GM19324 (cell line): ENCODE measurements around the gene SUSD4.

ENCODE experiments used
- ATAC-seq: cut with Tn5 transposase; IDR thresholded peaks from one replicate; pipeline ENCODE4 v1.9.1; 2021; ENCODE audit warnings: mild to moderate bottlenecking, moderate library complexity; ENCODE audit not compliant: unreplicated experiment, low FRiP score

SUSD4 gene

DNA sequence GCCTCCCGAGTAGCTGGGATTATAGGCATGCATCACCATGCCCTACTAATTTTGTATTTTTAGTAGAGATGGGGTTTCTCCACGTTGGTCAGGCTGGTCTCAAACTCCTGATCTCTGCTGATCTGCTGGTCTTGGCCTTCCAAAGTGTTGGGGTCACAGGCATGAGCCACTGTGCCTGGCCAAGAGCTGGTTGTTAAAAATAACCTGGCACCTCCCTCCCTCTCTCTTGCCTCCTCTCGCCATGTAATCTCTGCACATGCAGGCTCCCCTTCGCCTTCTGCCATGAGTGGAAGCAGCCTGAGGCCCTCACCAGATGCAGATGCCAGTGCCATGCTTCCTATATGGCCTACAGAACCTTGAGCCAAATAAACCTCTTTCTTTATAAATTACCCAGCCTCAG lies 146.2 kb downstream of the SUSD4 start:
- no peak for ATAC-seq

DNA sequence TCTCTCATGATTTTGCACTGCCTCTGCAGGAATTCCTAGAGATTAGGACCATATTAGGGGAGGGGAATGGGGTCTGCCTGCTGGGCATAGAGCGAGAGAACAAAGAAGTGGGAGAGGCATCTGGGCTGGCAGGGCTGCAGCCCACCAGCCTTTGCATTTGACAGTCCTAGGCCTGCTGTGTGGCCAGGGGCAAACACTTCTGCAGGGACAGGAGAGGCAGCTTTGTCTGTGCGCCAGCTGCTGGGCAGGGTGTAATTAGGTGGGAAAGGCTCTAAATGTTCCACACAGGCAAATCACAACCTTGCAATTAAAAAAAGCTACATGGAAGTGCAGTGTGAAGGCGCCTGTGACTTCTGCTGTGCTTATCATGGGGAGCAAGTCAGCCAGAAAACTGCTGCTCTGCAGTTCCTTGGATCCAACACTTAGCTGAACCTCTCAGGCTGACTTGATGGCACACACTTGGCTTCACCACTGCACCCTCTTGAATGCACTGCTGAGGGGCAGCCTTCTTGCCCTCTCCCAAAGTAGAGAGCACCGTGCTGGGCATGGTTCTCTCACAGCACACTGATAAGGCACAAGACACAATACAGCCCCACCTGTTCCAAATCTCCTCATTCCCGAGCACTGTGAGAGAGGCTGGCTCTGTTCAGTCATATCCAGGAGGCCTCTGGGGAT lies 147.3 kb downstream of the SUSD4 start:
- no peak for ATAC-seq

DNA sequence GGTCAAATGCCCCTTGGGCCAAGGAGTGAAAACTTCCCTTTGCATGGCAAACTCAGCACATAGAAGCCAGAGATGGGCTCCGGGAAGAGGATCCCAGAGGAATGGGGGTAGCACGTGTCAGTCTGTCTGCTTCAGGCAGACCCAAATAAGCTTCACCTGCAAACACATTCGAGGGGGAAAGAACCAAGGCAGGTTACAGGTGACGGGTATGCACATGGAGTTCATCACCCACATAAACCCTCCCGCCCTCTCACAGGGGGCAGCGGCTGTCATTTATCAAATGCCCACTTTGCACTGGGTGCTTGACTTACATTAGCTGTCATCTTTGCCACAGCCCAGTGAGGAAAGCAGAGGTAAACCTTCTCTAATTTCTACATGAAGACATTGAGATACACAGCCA lies 147.9 kb downstream of the SUSD4 start:
- no peak for ATAC-seq

DNA sequence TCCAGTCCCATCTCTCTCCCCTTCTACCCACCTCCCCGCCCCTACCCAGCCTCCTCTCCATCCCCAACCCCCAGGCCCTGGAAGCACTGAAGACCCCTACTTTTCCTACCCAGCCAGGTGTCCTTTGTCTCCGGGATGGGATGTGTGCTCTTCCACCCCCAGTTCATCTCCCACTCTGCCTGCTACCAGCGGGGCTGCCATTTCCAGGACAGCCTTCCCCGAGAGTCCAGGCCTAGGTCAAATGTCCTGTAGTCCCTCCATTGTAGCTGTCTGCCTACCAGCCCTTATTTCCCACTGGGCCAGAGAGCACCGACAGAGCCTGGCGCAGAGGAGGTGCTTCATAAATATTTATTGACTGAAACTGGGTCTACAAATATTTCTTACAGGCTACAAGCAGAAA lies 148.9 kb downstream of the SUSD4 start:
- ATAC-seq, result no peak

DNA sequence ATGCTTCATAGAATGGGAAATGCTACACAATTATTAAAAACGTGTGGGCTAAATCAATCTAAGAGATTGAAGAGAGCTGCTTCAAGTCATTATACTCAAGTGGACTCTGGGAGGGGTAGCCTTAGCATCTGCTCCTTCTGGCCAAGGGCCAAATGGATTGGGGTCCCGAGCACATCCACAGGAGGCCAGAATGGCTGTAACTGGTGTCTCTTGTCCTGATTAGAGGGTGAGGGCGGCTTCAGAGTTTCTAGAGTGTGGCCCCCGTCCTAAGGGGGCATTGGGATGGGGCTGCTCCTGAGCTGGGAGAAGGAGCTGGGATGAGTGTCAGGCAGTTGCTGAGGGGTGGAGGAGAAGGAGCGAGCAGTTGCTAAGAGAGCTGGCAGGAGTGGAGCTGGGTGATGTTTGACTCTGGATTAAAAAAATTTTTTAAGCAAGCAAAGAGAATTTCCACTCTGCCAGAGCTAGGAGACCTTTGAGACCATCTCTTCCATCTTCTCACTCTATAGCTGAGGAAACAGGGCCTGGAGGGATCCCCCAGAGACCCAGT lies 149.6 kb downstream of the SUSD4 start:
- no peak for ATAC-seq

DNA sequence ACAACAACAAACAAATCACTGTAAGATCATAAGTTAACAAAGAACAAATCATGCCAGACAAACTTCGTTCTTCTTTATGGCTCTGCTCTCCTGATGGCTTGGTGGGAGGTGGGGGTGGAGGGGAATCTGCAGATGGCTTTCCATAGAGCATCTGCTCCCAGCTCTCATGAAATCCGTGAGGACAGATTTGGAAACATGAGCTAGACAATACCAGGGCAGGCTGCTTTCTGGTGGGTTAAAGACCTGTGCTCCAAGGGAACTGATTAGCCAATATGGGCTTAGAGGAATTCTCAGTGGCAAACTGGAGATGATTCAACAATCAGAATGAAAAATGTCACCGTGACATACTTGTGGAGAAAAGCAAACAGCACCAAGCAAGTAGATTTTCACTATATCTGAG lies 151.5 kb downstream of the SUSD4 start:
- ATAC-seq, result no peak

DNA sequence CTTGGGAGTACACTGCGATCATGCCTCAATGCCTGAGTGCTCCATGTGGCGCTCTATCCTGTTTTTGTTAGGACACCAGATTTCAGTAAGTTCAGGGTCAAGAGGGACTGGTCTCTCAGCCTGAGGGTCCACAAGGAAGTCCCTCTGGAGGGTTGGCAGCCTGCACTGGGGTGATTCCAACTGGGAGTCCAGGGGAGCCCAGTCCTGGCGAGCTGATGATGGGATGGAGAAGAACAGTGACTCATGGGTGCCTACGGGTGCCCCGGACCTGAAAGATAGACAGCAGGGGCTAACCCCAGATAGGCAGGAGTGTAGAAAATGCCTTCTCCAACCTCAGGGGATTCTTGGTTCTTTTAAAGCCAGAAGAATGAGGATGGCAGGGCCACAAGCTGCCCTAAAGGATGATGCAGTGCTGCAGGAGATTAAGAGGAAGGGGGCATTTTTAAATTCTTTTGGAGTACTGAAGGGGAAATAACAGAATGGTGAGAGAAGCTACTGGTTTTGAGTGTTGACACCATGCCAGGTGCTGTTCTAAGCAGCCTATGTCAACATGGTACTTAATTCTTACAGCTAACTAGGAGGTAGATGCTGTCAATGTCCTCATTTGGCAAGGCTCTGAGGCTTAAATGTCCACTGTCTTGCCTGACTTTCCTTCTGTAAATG lies 152.5 kb downstream of the SUSD4 start:
- ATAC-seq, result no peak

DNA sequence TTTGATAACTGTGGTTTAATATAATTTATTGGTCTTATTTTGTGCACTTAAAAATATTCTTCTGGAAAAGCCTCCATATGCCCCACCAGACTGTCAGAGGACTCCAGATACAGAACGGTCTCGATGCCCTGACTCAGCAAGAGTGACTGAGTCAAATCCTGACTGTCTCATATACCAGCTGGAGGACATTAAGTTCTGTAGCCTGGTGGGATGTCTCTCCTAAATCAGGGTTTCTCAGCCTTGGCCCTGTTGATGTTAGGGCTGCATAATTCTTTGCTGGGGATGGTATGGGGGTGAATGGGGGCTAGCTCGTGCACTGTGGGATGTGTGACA lies 153.2 kb downstream of the SUSD4 start:
- ATAC-seq, result no peak

DNA sequence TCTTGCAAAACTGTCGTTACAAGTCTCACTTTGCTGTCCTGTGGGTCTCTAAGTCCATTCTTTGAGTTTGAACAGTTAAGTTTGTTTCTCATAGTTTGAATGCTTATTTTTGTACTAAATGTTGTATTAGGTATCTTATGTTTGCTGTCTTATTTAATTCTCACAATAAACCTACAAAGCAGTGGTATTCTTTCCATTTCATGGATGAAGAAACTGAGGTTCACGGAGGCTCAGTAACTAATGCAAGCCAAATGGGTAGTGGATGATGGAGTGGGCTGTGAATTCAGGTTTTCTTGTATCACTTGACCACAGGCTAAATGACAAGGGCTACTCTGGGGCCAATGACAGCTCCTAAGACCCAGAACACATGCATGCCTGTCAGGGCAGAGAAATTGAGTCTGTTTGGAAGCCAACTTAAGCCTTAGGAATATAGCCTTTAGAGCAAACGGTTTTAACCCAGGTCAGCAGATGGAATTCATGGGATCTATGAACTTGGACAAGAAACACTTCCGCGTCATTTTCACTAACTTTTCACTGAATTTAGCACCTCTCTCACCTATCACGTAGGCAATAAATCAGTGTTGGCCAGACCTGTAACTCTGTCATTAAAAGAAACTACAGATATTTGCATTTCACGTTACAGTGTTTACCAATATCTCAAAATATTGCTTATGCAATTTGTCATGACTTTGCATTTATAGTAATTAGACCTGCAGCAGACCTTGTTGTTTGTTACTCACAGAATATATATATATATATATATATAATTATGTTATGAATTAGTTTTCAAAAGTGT lies 153.8 kb downstream of the SUSD4 start:
- ATAC-seq, result no peak

DNA sequence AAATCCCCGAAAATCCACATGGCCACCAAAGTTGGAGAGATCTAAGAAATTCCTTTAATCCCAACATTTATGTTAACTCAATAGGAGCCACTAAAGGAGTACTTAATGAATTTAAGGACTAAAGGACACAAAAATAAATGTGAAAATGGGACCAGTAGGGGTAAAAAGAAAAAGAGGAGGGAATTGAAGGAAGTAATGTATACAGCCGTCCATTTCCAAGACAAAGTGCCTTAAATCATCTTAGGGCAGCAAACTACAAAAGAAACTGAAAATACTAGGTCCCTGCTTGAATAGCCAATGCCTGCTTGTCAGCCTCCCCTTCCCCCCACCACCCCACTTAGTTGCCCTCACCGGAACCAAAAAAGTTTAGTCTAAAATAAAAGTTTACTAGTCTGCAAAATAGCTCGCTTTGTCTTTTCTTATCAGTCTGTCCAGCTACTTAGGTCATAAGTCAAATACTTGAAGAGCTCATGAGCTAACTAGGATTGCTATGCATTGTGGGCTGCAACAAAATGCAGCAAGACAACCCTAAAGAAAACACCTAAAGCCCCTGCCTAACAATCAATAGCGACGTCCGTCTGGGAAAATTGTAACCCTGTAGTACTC lies 154.6 kb downstream of the SUSD4 start:
- ATAC-seq, result no peak

DNA sequence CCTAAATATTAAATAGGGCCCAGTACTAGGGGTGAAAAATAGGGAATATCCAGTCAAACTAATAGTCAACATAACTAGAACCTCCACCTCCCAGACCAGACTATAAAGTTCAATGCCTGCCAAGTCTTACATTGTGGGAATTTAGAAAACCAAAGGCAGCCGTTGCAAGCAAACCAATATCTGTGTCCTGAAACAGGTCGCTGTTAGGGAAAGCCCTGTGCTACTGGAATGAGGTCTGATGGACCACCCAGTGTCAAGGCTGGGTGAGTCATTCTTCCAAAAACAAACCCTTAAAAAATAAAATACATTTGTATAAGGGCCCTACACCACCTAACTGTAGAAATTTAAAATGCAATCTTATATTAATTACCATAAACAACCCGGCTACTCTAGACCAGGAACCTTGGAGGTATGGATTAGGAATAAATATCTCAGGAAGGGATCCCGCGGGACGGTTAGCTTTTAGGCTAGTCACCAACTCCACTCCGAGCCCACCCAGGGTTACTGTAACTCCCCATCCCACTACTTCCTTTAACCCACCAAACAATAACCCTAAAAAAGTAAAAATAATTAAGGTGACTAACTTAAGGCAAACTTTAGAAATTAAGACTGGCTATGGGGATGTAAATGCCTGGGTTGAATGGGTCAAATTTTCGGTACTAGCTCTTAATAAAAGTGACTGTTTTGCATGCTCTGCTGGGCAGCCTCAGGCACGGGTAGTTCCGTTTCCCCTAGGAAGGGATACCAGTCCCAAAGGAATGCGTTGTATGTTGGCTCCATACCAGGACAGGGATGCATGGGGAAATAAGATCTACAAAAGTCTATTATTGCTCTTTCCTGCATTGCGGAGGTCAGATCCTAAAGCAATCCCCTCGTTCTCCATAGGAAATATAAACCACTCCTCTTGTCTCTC lies 155.6 kb downstream of the SUSD4 start:
- ATAC-seq, result no peak

DNA sequence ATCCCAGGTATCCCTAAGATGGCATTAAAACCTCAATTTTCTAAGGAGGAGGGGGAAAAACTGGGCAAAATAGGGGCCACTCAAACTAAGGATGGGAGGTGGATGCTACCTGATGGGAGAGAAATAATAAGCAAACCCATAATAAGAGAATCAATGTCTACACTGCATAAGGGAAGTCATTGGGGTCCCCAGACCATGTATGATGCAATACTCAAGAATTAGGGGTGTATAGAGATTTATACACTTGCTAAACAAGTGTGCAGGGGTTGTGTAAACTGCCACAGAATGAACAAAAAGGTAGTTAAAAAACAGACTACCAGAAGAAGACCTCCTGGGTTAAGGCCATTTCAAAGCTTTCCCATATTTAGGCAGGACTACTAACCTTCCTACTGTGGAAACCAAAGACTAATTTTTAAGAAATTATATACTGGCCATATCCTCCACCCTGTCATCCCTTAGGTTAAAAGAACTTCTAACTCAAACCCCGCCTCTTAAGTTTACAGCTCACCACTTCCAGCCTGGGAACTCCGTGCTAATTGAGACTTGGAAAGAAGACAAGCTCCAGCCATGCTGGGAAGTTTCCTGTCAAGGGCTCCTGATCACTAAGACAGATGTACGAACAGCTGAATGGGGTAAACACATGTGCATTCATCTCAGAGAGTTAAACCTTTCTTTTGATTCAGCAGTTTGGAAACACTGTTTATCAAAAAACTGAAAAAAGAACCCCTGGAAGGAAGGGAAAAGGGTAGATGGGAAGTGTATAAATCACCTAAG lies 156.5 kb downstream of the SUSD4 start:
- ATAC-seq, result no peak

DNA sequence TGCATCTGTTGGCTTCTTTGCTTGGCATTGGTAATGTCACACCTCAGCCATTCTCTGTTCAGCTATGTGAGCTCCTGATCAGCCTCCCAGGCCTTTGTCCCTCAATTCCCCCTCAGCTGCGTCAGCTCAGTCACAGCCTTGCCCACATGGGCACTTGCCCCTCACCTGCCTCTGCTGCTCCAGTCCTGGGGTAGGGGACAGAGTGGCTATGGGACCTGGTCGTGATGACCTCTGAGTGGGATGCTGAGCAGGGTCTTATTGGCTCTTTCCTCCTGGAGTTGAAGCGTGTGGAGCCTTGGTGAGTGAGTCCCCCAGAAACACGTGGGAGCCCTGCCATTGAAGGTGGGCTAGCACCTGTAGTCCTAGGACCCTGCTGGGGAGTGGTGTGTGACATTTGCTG lies 159.6 kb downstream of the SUSD4 start:
- ATAC-seq, result no peak

DNA sequence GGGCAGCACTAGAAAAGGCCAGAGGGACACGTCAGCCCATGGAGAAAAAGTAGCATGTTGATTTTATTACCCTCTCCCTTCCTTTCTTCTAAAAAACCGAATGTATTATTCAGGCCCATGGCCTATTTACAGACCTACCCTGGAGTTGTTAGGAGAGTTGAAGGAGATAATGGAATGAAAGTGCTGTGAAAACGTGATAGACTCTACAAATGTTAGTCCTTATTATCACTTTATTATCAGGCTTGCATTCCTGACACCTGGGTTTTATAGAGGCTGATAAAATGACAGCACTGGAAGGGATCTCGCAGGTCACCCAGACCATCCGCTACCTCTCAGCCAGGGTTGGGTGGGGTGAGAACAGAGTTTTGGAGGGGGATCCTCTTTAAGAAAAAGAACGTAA lies 160.3 kb downstream of the SUSD4 start:
- ATAC-seq, result no peak

DNA sequence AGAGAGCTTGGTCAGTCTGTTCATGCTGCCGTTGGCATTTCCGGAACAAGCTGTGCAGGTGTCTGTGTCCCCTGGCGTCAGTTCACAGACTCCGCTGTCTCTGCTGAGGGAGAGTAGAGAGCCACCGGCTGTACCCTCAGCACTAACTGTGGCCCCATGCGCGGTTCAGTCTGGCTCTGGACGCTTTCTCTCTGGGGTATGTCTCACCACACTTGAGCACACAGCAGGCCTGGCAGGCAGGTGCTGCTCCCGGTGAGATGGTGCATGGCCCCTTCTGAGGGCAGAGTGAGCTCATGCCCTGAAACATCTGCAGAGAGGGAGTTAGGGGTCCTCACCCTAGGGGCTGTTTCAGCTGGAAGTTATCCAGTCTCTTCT lies 161.0 kb downstream of the SUSD4 start:
- ATAC-seq, result no peak

DNA sequence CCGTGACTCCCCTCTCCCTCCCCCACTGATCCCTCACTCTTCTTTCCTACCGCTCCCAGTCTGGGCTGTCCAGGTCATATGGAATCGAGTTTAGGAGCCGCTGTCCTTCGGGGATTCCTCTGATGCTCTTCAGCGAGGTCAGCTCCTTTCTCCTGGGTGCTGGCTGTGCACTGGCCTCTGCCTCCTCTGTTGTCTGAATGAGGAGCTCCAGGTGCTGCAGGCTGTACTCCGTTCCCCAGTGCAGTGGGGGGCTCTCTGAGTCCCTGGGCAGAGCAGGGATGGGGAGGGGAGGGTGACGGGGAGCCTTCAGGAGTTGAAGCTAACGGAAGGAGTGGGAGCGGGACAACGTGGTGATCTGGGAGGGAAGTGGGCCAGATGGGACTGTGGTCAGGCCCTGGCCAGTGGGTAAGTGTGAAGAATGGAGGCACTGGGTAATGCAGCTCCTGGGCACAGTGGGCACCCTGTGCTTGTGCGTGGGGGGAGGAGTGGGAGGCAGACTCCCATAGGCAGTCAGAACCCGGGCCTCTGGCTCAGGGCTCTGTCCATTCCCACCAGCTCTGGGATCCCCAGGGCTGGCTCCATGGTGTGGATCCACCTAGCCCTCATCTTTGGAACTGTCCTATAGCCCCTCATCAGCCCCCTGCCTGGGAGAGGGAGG lies 161.5 kb downstream of the SUSD4 start:
- no peak for ATAC-seq

DNA sequence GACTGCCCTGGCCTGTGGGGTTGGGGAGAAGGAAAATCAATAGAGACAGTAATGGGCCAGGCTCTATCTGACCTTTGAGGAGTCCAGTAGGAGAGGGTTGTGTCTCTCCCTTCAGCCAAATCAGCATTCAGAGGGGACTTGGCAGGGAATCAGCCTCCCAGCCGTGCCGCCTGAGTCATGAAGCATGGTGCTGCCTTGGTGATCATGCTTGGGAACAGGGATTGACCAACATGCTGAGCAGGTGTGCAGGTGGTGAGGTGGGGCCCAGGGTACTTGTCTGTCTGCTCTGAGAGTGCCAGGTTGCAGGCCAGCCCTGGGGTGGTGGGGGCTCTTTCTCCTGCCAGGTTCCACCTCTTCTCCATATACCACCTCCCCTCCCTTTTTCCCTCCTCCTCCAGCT lies 162.0 kb downstream of the SUSD4 start:
- no peak for ATAC-seq

DNA sequence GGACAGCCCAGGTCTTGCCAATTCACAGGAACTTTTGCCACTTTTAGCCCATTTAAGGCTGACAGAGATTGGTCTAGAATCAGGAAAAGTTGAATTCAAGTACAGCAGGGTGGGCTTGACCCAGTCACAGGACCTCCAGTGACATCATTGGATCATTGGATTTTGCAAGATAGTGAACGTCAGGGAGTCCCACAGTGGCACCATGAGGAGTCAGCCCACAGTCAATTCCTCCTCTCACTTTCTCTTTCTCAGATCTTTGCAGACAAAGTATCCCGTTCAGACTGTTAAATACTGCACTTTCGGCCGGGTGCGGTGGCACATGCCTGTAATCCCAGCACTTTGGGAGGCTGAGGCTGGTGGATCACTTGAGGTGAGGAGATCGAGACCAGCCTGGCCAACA lies 163.1 kb downstream of the SUSD4 start:
- ATAC-seq, result no peak

DNA sequence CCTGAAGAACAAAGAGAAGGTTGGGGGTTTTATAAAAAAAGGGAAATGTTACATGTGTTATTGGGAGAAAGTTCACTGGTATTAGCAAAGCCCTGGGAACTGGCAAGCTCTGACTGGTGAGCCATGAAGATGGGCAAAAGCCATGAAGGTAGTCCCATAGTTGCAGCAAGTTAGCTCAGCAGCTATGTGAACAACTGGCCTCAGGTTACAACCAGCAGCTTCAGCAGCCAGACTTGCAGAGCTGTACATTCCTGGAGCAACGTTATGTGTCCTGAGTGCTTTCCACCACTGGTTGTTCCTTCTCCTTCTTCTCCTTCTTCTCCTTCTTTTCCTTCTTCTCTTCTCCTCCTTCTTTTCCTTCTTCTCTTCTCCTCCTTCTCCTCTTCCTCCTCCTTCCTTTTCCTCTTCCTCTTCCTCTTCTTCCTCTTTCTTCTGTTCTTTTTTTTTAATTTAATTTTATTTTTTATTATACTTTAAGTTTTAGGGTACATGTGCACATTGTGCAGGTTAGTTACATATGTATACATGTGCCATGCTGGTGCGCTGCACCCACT lies 164.8 kb downstream of the SUSD4 start:
- ATAC-seq, result no peak
